ENCODE measurements around the gene THRSP. TPM values are rescaled to one million over a fixed set of nuclear protein-coding genes. Genes with fewer than 3 reads are reported as not detected.
A peak's percentile ranks its signal among the peaks of the same experiment; 100 is the strongest.
"Not testable (repeated sequence)": the region's sequence is repeated elsewhere in the genome, so short reads cannot be mapped to it uniquely, and the experiment has no call there.

Gene THRSP, protein sequence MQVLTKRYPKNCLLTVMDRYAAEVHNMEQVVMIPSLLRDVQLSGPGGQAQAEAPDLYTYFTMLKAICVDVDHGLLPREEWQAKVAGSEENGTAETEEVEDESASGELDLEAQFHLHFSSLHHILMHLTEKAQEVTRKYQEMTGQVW
- polyA plus RNA-seq = not detected

DNA sequence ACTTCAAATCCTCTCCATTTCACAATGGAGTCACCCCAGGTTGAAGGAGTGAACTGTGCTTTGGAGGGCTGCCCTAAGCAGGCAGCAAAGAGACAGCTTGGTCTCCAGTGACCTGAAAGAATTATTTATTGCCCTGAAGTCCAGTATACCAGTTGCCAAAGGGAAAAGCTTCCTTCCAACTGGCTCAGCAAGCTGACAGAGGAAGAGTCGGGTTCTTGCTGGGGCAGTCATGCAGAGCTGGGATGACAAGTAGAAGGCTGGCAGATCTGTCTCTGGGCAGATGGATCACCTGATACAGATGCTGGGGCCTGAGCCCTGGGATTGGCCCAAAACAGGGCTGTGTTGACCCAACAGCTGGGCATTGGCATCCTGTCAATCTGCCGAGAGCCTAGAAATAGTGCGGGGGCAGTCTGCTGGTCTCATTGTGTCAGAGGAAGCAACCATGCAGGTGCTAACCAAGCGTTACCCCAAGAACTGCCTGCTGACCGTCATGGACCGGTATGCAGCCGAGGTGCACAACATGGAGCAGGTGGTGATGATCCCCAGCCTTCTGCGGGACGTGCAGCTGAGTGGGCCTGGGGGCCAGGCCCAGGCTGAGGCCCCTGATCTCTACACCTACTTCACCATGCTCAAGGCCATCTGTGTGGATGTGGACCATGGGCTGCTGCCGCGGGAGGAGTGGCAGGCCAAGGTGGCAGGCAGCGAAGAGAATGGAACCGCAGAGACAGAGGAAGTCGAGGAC is at the start of gene THRSP:
Gene THRSP (plus strand): TSS at position 422 of the 742 bp plus-strand sequence. CDS start 21 bp downstream, at position 443.
- Mint-ChIP-seq H3K4me3 (peak within 1 kb of the TSS in 1 of 4 donors; percentile 43), H3K36me3 (peaks cover 1% of the 10 kb centered on the region), H3K27me3 (no peaks in the 10 kb centered on the region), H3K27ac (no peak within 1 kb of the TSS), H3K9me3 (no peaks in the 10 kb centered on the region), H3K4me1 (peaks cover 0 to 2% (median 0%) of the 10 kb centered on the region in 3 donors)

DNA sequence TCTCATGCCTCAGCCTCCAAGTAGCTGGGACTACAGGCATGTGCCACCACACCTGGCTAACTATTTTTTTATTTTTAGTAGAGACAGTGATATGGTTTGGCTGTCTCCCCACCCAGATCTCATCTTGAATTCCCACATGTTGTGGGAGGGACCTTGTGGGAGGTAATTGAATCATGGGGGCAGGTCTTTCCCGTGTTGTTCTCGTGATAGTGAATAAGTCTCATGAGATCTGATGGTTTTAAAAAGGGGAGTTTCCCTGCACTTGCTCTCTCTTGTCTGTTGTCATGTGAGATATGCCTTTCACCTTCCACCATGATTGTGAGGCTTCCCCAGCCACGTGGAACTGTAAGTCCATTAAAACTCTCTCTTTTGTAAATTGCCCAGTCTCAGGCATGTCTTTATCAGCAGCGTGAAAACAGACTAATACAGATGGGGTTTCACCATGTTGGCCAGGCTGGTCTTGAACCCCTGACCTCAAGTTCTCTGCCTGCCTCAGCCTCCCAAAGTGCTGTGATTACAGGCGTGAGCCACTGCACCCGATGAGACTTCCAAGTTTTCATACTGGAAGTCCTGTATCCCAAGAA is 48.6 kb upstream of the THRSP start:
- not testable (repeated sequence) for H3K27me3 Mint-ChIP-seq, H3K27ac Mint-ChIP-seq

DNA sequence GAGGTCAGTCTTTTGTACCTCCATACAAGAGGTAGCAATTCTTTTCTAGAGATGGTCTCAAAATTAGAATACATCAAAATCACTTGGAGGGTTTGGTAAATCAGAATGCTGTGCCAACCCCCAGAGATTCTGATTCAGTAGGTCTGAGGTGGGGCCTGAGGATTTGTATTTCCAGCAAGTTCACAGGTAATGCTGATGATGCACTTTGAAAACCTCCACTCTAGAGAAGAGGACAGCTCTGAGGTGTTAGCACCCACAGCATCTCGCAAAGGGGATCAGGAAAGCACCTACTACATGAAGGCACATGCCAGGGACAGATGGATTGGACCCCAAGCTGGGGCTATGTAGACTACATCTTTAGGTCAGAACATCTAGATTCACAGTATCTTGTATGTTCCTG is 47.8 kb upstream of the THRSP start:
- Mint-ChIP-seq H3K27ac (no peak overlapping the region), H3K4me3 (no peak overlapping the region), H3K36me3 (no peaks in the 10 kb centered on the region), H3K9me3 (no peaks in the 10 kb centered on the region), H3K27me3 (peaks cover 4% of the 10 kb centered on the region), H3K4me1 (peaks cover 0 to 5% (median 2%) of the 10 kb centered on the region in 3 donors)

More for the DNA sequence above, 48.6 kb upstream of the THRSP start:
- H3K9me3 Mint-ChIP-seq, H3K4me3 Mint-ChIP-seq, H3K4me1 Mint-ChIP-seq, H3K36me3 Mint-ChIP-seq: not testable (repeated sequence)

DNA sequence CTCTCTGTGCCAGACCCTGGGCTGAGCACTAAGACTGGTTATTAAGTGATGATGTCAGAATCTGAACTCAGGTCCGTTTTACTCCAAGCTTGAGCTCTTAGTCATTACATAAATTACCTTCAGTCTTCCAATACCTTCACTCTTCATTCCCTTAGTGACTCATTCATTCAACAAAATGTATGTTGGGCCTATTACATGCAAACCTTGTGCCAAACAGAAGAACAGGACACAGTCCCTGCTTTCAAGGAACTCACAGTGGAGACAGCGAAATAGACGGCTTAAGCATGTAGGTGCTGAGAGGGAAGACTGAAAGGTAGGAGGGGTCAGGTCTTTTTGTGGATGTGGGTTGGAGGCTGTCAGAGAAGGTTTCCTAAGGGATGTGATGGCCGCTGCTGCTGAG is 43.9 kb upstream of the THRSP start:
- H3K27ac Mint-ChIP-seq = peak overlapping the region in 1 of 3 donors; percentile 73
- H3K9me3 Mint-ChIP-seq = peaks cover 0 to 3% (median 2%) of the 10 kb centered on the region in 3 donors
- no peaks in the 10 kb centered on the region for H3K36me3 Mint-ChIP-seq
- peaks cover 0 to 8% (median 3%) of the 10 kb centered on the region in 3 donors for H3K4me1 Mint-ChIP-seq
- H3K27me3 Mint-ChIP-seq = peaks cover 19% of the 10 kb centered on the region
- H3K4me3 Mint-ChIP-seq = no peak overlapping the region

DNA sequence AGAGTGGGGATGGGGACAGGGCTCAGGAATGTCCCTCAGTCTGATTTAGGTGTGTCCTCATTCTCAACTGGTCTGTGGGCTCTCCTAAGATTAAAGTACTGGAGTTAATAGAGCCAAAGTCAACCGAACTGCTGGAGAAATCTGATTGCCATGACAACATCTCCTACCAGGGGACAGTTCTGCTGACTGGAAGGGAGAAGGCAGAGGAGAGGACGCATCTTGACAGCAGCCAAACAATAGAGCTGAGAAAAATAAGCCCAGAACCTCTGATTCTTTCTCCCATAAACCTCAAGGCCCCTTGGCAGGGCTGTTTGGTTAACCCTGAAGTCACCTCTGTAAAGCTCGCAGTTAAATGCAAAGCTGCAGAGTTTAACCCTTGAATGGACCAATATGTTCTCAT is 43.4 kb upstream of the THRSP start:
- H3K4me3 Mint-ChIP-seq = no peak overlapping the region
- H3K36me3 Mint-ChIP-seq = no peaks in the 10 kb centered on the region
- H3K27ac Mint-ChIP-seq = peak overlapping the region in 1 of 3 donors; percentile 73
- peaks cover 0 to 3% (median 2%) of the 10 kb centered on the region in 3 donors for H3K9me3 Mint-ChIP-seq
- peaks cover 0 to 7% (median 3%) of the 10 kb centered on the region in 3 donors for H3K4me1 Mint-ChIP-seq
- H3K27me3 Mint-ChIP-seq = peaks cover 19% of the 10 kb centered on the region

DNA sequence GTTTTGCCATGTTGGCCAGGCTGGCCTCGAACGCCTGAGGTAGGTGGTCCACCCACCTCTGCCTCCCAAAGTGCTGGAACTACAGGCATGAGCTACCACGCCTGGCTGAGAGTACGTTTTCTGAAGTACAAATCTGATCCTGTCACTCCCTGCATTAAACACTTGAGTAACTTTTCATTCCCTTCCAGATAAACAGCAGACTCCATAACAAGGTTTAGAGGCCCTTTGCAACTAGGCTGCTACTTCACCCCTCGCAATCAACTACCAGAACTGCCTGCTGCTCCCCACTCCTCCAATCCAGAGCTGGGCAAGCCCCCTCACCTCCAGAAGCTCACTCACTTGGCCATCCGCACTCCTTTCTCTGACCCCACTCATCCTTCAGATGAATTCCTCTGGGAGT is 42.0 kb upstream of the THRSP start:
- Mint-ChIP-seq H3K4me1 (peaks cover 0 to 3% (median 3%) of the 10 kb centered on the region in 3 donors), H3K27me3 (peaks cover 16% of the 10 kb centered on the region), H3K4me3 (no peak overlapping the region), H3K36me3 (no peaks in the 10 kb centered on the region), H3K27ac (no peak overlapping the region), H3K9me3 (peaks cover 0 to 7% (median 2%) of the 10 kb centered on the region in 3 donors)

DNA sequence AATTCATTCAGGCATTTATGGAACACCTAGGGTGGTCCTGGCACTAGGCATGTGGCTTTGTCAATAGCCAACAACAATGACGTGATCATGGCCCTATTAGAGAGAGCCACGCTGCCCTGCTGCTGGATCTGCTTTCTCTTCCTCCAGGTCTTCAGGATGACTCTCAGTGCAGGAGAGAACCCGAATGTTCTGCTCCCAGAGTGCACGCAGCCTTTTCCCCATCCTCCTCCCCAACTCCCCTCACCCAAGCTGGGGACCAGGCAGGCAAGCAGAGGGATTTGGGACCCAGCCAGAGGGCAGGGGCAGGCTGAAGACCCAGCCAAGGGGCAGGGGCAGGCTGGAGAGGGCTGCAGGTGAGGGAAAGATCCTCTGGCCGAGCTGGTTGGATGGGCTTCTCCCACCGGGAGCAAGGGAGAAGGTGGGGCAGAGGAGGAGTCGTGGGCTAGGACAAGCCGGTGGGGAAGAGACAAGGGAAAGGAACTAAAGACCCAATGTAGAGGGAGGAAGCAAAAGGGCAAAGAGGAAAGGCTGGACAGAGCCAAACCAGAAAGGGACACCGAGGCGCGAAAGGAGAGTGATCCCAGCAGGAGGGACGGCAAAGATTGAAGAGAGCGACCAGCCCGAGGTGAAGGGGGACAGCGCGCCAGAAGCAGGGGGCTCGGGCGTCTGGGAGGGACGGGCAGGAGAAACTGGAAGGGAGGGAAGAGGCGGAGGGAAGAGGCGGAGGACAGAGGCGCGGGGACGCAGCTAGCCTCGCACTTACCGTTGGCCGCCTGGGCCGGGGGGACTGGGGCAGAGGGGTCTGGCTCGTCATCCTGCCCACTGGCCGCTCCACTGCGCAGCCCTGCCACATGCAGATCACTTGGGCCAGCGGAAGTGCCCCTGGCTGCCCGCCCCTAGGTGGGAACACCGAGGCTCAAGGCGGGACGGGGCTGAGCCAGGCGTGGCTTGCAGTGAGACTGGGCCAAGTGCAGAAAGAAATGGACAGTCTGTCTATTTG is 41.0 kb upstream of the THRSP start, which contains the start of gene KCTD14:
Gene KCTD14 (minus strand): TSS at position 880 of the 1,000 bp plus-strand sequence. CDS start 27 bp downstream, at position 853.
- H3K9me3 Mint-ChIP-seq = peaks cover 0 to 7% (median 2%) of the 10 kb centered on the region in 3 donors
- peaks cover 15% of the 10 kb centered on the region for H3K27me3 Mint-ChIP-seq
- no peak within 1 kb of the TSS for H3K27ac Mint-ChIP-seq
- no peak within 1 kb of the TSS for H3K4me3 Mint-ChIP-seq
- H3K36me3 Mint-ChIP-seq = peaks cover 1% of the 10 kb centered on the region
- H3K4me1 Mint-ChIP-seq = peaks cover 0 to 3% (median 3%) of the 10 kb centered on the region in 3 donors

DNA sequence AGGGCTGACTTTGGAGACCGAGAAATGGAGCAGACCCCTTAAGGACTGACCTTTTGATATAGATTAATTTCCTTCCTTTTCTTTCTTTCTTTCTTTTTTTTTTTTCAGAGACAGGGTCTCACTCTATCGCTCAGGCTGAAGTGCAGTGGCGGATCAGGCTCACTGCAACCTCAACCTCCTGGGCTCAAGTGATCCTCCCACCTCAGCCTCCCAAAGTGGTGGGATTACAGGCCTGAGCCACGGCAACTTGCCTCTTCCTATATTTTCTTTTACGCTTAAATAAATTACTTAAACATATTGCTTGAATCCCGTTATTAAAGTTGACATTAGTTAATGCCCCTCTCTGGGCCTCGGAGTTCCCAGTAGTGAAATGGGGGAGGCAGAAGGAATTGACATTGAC is 40.2 kb upstream of the THRSP start:
- Mint-ChIP-seq H3K36me3 (peaks cover 2% of the 10 kb centered on the region), H3K27me3 (peaks cover 15% of the 10 kb centered on the region), H3K27ac (no peak overlapping the region), H3K4me3 (no peak overlapping the region), H3K9me3 (peaks cover 0 to 7% (median 2%) of the 10 kb centered on the region in 3 donors), H3K4me1 (peaks cover 0 to 3% (median 3%) of the 10 kb centered on the region in 3 donors)

DNA sequence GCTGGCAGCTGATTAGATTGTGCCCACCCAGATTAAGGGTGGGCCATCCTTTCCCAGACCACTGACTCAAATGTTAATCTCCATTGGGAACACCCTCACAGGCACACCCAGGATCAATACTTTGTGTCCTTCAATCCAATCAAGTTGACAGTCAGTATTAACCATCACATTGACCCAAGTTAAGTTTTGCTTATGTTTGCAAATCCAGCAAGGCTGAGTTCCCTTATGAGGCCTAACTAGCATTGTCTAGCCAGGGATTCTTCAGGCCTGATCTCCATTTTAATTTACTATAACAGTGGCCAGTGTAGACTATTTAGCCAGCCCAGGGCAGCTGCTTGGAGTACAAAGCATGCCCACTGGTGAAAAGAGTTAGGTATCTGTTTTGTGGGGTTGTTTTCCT is 38.3 kb upstream of the THRSP start:
- H3K4me1 Mint-ChIP-seq = peaks cover 0 to 3% (median 3%) of the 10 kb centered on the region in 3 donors

DNA sequence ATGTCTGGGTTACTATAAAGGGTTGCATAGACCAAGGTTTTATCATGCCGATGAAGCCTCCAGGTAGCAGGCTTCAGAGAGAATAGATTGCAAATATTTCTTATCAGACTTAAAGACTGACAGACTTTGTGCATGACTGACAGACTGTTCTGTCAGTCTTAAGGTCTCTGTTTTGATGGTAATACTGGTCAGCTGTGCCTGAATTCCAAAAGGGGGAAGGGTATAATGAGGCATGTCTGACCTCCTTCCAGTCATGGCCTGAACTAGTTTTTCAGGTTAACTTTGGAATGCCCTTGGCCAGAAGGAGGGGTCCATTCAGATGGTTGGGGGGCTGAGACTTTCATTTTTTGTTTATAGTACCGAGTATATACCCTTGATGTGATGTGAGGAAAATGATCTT is 35.9 kb upstream of the THRSP start:
- H3K36me3 Mint-ChIP-seq = peaks cover 2% of the 10 kb centered on the region
- no peak overlapping the region for H3K4me3 Mint-ChIP-seq
- H3K27ac Mint-ChIP-seq = no peak overlapping the region
- H3K27me3 Mint-ChIP-seq = peaks cover 8% of the 10 kb centered on the region
- peaks cover 0 to 1% (median under 1%) of the 10 kb centered on the region in 3 donors for H3K4me1 Mint-ChIP-seq
- peaks cover 0 to 7% (median 2%) of the 10 kb centered on the region in 3 donors for H3K9me3 Mint-ChIP-seq

More for the DNA sequence above, 38.3 kb upstream of the THRSP start:
- peaks cover 17% of the 10 kb centered on the region for H3K27me3 Mint-ChIP-seq
- no peak overlapping the region for H3K4me3 Mint-ChIP-seq
- peaks cover 0 to 7% (median 2%) of the 10 kb centered on the region in 3 donors for H3K9me3 Mint-ChIP-seq
- H3K36me3 Mint-ChIP-seq = peaks cover 2% of the 10 kb centered on the region
- H3K27ac Mint-ChIP-seq = no peak overlapping the region

DNA sequence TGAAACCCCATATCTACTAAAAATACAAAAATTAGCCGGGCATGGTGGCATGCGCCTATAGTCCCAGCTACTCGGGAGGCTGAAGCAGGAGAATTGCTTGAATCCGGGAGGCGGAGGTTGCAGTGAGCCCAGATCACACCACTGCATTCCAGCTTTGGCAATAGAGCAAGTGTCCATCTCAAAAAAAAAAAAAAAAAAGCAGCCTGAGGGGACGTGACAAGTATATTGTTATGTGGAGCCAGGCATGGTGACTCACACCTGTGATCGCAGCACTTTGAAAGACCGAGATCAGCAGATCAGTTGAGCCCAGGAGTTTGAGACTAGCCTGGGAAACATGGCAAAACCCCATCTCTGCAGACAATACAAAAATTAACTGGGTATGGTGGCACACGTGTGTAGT is 35.2 kb upstream of the THRSP start:
- not testable (repeated sequence) for H3K36me3 Mint-ChIP-seq, H3K4me1 Mint-ChIP-seq, H3K27me3 Mint-ChIP-seq, H3K9me3 Mint-ChIP-seq, H3K4me3 Mint-ChIP-seq, H3K27ac Mint-ChIP-seq

DNA sequence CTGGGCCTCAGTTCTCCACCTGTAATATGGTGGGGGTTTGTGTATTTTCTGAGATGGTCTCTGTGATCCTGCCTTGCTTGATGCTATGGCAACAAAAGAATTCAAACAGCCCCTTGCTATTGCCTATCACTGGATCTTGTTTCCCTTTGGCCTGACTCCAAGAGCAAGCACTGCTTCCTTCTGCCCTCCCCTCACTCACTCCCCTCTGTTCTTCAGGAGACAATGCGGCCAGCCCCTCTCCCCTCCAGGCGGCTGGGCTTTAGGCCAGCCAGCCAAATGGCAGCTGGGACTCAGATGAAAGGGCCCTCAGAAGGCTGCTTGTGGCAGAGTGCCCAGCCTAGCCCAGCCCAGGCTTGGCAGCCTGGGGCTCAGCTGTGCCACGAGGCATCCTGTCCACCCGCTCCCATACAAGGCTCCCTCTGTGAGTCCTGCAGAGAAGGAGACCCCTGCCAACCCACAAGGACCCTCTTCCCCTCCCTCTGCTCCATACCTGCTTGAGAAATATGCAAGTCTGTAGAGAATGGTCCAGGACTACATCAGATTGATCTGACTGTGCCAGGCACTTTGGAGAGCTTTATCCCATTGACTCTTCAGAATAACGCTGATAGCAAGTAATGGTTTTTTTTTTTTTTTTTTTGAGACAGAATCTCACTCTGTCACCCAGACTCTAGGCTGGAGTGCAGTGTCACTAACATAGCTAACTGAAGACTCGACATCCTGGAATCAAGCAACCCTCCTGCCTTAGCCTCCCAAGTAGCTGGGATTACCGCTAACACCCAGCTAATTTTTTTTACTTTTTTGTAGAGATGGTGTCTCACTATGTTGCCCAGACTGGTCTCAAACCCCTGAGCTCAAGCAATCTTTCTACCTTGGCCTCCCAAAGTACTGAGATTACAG is 33.0 kb upstream of the THRSP start:
- no peak overlapping the region for H3K4me3 Mint-ChIP-seq
- peaks cover 5% of the 10 kb centered on the region for H3K27me3 Mint-ChIP-seq
- H3K27ac Mint-ChIP-seq = peak overlapping the region in 1 of 3 donors; percentile 81
- peaks cover 2% of the 10 kb centered on the region for H3K36me3 Mint-ChIP-seq
- H3K4me1 Mint-ChIP-seq = peaks cover 4 to 5% (median 4%) of the 10 kb centered on the region in 3 donors
- H3K9me3 Mint-ChIP-seq = peaks cover 0 to 4% (median 0%) of the 10 kb centered on the region in 3 donors

DNA sequence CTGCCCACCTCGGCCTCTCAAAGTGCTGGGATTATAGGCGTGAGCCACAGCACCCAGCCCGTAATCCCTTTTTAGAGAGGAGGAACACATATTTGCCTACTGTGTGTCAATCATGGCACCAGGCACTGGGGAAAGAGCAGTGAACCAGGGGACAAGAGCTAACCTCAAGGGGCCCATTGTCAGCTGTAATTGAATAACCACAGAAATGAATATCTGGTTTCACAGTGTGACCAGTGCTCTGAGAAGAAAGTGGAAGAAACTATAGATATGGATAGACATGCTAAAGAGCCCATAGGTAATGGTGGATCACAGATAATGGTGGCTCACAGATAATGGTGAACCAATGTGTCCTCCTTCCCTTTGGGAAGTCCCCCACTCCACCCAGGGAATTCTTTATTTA is 32.0 kb upstream of the THRSP start:
- no peak overlapping the region for H3K27ac Mint-ChIP-seq
- no peak overlapping the region for H3K4me3 Mint-ChIP-seq
- peaks cover 5% of the 10 kb centered on the region for H3K27me3 Mint-ChIP-seq
- peaks cover 4 to 5% (median 4%) of the 10 kb centered on the region in 3 donors for H3K4me1 Mint-ChIP-seq
- no peaks in the 10 kb centered on the region for H3K9me3 Mint-ChIP-seq
- peaks cover 2% of the 10 kb centered on the region for H3K36me3 Mint-ChIP-seq
